ENCODE measurements around the gene PRXL2A.

Gene PRXL2A

GRCh38 chr10:80457554-80458262 is 49.4 kb downstream of the PRXL2A start:
- H3K4me3 ChIP-seq (ENCODE audit: low read depth, low read length) = no peak overlapping the region
- DNase-seq (ENCODE audit: low read depth) = no peak

GRCh38 chr10:80458263-80458625 is 49.9 kb downstream of the PRXL2A start:
- no peak for DNase-seq (ENCODE audit: low read depth)
- H3K4me3 ChIP-seq (ENCODE audit: low read depth, low read length) = no peak overlapping the region

- DNase-seq (ENCODE audit: low read depth) = no peak
- H3K4me3 ChIP-seq (ENCODE audit: low read depth, low read length) = no peak overlapping the region
These were observed 50.3 kb downstream of the PRXL2A start for GRCh38 chr10:80458638-80459037.

GRCh38 chr10:80459047-80459865 is 50.9 kb downstream of the PRXL2A start:
- DNase-seq (ENCODE audit: low read depth) = no peak
- no peak overlapping the region for H3K4me3 ChIP-seq (ENCODE audit: low read depth, low read length)

GRCh38 chr10:80460399-80461207 is 52.3 kb downstream of the PRXL2A start:
- H3K4me3 ChIP-seq (ENCODE audit: low read depth, low read length) = no peak overlapping the region
- DNase-seq (ENCODE audit: low read depth) = no peak

GRCh38 chr10:80461208-80462183 is 53.1 kb downstream of the PRXL2A start:
- no peak overlapping the region for H3K4me3 ChIP-seq (ENCODE audit: low read depth, low read length)
- DNase-seq (ENCODE audit: low read depth) = no peak

GRCh38 chr10:80462299-80462980 is 54.1 kb downstream of the PRXL2A start:
- DNase-seq (ENCODE audit: low read depth) = no peak
- no peak overlapping the region for H3K4me3 ChIP-seq (ENCODE audit: low read depth, low read length)

- no peak for DNase-seq (ENCODE audit: low read depth)
- no peak overlapping the region for H3K4me3 ChIP-seq (ENCODE audit: low read depth, low read length)
These were observed 54.8 kb downstream of the PRXL2A start for GRCh38 chr10:80462981-80463741.

GRCh38 chr10:80463868-80464267 is 55.5 kb downstream of the PRXL2A start:
- DNase-seq (ENCODE audit: low read depth) = no peak
- H3K4me3 ChIP-seq (ENCODE audit: low read depth, low read length) = no peak overlapping the region

- no peak for DNase-seq (ENCODE audit: low read depth)
- no peak overlapping the region for H3K4me3 ChIP-seq (ENCODE audit: low read depth, low read length)
These were observed 56.5 kb downstream of the PRXL2A start for GRCh38 chr10:80464557-80465450.

GRCh38 chr10:80465451-80465835 is 57.1 kb downstream of the PRXL2A start:
- no peak for DNase-seq (ENCODE audit: low read depth)
- H3K4me3 ChIP-seq (ENCODE audit: low read depth, low read length) = no peak overlapping the region

GRCh38 chr10:80465839-80466590 is 57.7 kb downstream of the PRXL2A start:
- H3K4me3 ChIP-seq (ENCODE audit: low read depth, low read length) = no peak overlapping the region
- DNase-seq (ENCODE audit: low read depth) = no peak

GRCh38 chr10:80466724-80467326 is 58.5 kb downstream of the PRXL2A start:
- no peak for DNase-seq (ENCODE audit: low read depth)
- H3K4me3 ChIP-seq (ENCODE audit: low read depth, low read length) = no peak overlapping the region

- DNase-seq (ENCODE audit: low read depth) = no peak
- H3K4me3 ChIP-seq (ENCODE audit: low read depth, low read length) = no peak overlapping the region
These were observed 59.7 kb downstream of the PRXL2A start for GRCh38 chr10:80468002-80468401.

- H3K4me3 ChIP-seq (ENCODE audit: low read depth, low read length) = no peak overlapping the region
- DNase-seq (ENCODE audit: low read depth) = no peak
These were observed 60.6 kb downstream of the PRXL2A start for GRCh38 chr10:80468806-80469421.

Measured in skeletal muscle cell (primary cell).